Activated CD4-positive, alpha-beta T cell treated with anti-CD3 and anti-CD28 coated beads, Interleukin-2, amount 50 U/mL, for 4 hours (primary cell): ENCODE measurements around the gene HPN.

Experiments used
- DNase-seq, 2 experiments: peaks; one replicate each; pipeline ENCODE4 v3.0.0-alpha.2; 2020

Gene HPN

DNA sequence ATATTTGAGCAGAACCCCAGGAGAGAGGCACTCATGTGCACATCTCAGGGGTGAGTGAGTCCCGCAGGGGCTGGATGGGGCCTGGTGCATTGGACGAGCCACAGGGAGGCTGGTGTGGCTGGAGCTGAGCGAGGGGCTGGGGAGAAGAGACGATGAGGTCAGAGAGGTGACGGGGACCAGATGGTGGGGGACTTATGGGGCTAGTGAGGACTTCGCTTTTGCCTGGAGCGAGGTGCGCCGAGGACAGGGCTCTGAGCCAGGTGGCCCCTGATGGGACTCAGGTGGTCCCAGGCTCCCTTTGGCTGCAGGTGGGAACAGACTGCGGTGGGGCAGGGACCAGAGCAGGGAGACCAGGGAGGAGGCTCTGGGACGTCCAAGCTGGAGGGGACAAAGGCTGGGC, 67.2 kb downstream of the HPN start:
- DNase-seq: no peak

DNA sequence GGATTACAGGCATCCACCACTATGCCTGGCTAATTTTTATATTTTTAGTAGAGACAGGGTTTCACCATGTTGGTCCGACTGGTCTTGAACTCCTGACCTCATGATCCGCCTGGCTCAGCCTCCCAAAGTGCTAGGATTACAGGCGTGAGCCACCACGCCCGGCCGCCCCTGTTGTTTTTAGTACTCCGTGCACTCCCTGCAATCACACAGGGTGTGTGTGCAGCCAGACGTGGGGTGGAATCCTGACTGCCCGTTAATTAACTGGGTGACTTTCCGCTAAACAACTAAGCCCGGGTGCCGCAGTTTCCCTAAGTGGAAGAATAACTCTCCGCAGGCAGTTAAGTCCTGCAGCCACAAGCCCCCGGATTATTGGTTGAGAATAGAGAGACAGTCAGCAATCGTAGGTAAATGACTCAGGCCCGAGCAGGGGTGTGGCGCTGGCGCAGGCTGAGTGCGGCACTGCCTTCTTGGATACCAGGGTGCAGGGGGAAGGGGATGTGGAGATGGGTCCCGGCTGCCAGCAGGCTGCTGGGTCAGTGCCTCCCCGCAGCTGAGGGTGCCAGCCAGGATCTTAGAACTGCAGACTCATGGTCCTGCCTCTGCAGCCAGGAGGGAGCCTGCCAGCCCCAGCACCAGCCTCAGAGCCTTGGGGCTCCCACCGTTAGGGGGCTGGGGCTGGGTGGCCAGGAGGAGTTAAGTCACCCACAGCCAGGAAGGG, 68.0 kb downstream of the HPN start:
- DNase-seq: no peak

DNA sequence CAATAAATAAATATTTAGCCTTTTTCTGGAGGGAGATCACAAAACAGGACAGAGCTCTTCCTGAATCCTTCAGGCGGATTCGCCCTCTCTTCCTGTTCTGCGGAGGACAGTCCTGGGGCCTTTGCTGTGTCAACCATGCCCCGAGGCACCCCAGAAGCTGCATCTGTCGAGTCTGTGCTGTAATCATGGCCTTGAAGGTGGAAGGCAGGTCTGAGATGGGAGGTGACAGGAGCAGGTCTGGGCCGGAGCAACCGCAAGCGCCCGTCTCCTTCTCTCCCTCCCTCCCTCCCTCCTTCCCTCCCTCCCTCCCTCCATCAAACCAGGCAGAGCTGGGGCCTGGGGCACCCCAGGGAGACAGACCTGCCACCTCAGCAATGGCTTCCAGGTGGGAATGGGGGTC, 69.5 kb downstream of the HPN start:
- DNase-seq: no peak

DNA sequence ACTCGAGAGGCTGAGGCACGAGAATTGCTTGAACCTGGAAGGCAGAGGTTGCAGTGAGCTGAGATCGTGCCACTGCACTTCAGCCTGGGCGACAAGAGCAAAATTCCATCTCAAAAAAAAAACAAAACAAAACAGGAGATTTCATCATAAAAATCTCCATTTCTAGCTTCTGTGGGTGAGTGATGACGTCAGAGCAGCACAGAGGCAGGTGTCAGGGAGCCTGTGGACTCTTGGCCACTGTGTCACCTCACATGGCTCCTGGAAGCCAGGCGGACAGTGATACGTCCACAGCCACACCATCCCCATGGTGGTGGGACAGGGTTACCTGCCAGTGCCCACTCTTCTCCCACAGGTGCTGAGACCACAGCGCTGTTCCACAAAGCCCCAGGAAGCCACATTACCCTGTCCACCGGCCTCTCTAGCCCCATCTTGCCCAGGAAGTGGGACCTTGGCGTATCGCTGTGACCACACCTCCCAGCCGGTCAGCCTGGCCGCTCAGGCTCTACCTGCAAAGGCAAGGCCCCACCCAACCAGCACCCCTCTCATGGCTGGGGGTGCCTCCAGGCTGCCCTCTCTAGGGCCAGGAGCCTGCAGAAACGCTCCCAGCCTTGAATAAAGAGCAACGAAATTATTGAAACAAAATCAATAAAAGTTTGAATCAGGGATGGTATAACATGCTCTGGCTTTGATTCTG, 71.6 kb downstream of the HPN start:
- DNase-seq: no peak

DNA sequence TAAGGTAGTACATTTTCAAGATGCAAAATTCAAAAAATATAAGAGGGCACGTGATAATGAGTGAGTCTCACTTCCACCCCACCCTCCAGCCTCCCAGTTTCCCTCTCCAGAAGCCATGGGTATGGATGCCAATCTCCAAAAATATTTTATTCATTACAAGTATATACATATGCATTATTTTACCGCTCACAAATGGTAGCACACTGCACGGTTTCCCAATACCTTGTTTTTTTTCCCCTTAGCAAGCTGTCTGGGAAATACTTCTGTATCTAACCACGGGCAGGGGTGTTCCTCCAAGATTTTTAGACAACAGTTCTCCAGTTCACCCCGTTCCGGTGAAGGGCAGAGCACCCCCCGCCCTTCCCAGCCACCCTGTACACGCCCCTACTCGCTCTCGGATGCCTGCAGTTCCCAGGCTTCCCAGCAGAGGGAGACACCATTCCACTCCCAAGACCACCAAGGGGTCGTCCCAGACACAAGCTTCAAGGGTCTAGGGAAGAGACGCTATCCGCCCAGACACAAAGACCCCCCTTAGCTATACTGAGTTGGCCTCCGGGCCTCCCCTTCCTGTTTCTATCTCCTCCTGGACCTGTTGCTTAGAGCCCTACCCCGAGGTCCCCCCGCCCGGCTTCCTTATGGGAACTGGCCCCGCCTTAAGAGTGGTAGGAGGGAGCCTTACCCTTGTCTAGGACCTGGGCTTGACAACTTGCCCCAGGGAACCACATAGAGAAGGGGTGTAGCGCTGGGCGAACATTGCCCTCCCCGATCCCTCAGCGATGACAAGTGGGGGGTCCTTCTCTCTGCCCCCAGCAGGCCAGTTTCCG, 73.0 kb downstream of the HPN start:
- peak; percentile 60 for DNase-seq

DNA sequence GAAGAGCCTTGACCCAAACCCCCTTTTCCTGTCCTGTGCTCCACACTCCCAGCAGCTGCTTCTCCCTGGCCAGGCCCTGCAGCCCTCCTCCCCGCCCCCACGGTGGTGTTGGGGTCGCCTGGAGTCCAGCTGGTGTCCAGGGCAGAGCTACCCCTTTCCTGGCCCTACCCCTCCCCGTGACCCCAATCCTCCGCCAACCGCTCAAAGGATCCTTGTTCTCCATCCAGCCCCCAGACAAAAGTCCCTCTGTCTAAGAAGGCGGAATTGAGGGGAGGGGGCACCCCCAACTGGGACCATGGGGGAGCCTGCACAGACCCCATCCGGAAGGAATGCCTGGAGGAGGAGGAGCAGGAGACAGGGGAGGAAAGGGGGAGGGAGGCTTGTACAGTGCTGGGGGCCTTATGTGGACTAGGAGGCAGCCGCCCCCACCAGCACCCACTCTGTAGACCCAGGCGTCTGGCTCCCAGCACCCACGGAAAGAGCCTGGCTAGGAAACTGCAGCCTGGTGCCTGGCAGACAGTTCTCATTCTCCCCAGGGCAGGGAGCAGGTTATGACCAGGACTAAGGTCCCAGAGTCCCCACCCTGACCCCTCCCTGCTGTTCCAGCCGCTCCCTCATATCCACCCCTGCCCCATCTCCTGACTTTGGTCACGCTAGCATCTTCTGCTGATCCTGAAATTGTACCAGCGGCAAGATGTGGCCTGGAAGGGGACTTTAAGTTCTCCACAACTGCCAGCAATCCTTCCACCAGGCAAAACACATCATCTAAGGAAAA, 73.8 kb downstream of the HPN start, which contains the start of gene FXYD3:
FXYD3 (plus strand) TSS at position 647 of the 775 bp plus-strand sequence. CDS start 3,554 bp downstream, outside the sequence.
- DNase-seq: no peak
